Endothelial cell of umbilical vein (primary cell): ENCODE results near the gene BRD1. TPM values are rescaled to one million over a fixed set of nuclear protein-coding genes. Genes with fewer than 3 reads are reported as not detected.

Experiments used
- BruUV-seq: library from RNA; stranded (reverse); fragments of 400-500 nt; replicated peaks from 2 replicates; lab custom pipeline; 2021; lab: Mats Ljungman, UMichigan
- CTCF ChIA-PET: fragments of 300-600, 350-600 bp; sonication (Branson Sonifier 250); formaldehyde crosslinking; loops from one replicate; lab custom pipeline; 2021; ENCODE audit warnings: antibody characterized with exemption, inconsistent platforms; lab: Charles Lee
- POLR2A ChIA-PET: fragments of 300-600, 350-600 bp; sonication (Branson Sonifier 250); formaldehyde crosslinking; loops from one replicate; lab custom pipeline; 2021; ENCODE audit warnings: antibody characterized with exemption, inconsistent platforms; lab: Charles Lee
- DNase-seq: peaks from one replicate; pipeline ENCODE4 v3.0.0-alpha.2; 2011; ENCODE audit warnings: low read depth, low spot score
- FAIRE-seq: peaks from 2 replicates; lab custom pipeline; 2011; peaks lifted over from hg19 to GRCh38; lab: Jason Lieb, UNC
- H2AFZ ChIP-seq: 2 replicates; pipeline ENCODE4 v1.6.0; 2012; ENCODE audit warnings: low read depth, low read length, control low read depth, inconsistent platforms
- H3K27ac ChIP-seq: 2 replicates; pipeline ENCODE4 v1.5.1; 2011; ENCODE audit warnings: low read depth, mild to moderate bottlenecking, control low read depth, low read length, moderate library complexity; ENCODE audit not compliant: insufficient read depth
- H3K27me3 ChIP-seq, 2 experiments: 2 replicates each; pipeline versions ENCODE4 v1.6.0 to v1.6.1; 2011; ENCODE audit warnings: low read length in 2 of 2, mixed read lengths in 1 of 2; ENCODE audit not compliant: control insufficient read depth in 2 of 2, insufficient read depth in 2 of 2
- H3K36me3 ChIP-seq, 2 experiments: 2 replicates in 1 of 2; 3 replicates in 1 of 2; pipeline ENCODE4 v1.5.1; 2011; ENCODE audit warnings: low read length in 2 of 2, mild to moderate bottlenecking in 1 of 2, moderate library complexity in 1 of 2; ENCODE audit not compliant: control insufficient read depth in 2 of 2, insufficient read depth in 2 of 2; ENCODE audit errors: extremely low read depth in 1 of 2
- H3K4me1 ChIP-seq: 3 replicates; pipeline ENCODE4 v1.5.1; 2011; ENCODE audit warnings: mild to moderate bottlenecking, low read length; ENCODE audit not compliant: control insufficient read depth, insufficient read depth; ENCODE audit errors: extremely low read depth
- H3K4me2 ChIP-seq: 2 replicates; pipeline ENCODE4 v1.6.1; 2011; ENCODE audit warnings: low read length, control low read depth, mixed read lengths; ENCODE audit not compliant: insufficient read depth
- H3K4me3 ChIP-seq, 3 experiments: fragments of 200-600 bp in 1 of 3; sonication (generic), shearing (Covaris generic) in 1 of 3; replicated peaks in 1 of 3; 2 replicates each; pipeline ENCODE4 v1.5.1; 2011 to 2016; ENCODE audit warnings: control low read depth in 3 of 3, low read length in 3 of 3, mild to moderate bottlenecking in 2 of 3, inconsistent platforms in 1 of 3, low read depth in 1 of 3, moderate library complexity in 1 of 3; ENCODE audit not compliant: insufficient read depth in 1 of 3
- H3K79me2 ChIP-seq: 2 replicates; pipeline ENCODE4 v1.6.0; 2012; ENCODE audit warnings: low read length, inconsistent platforms; ENCODE audit not compliant: control insufficient read depth, insufficient read depth
- H3K9ac ChIP-seq: replicated peaks from 2 replicates; pipeline ENCODE3; 2011; ENCODE audit warnings: low read length, control low read depth; ENCODE audit not compliant: insufficient read depth; ENCODE audit errors: extremely low read depth
- H3K9me1 ChIP-seq: replicated peaks from 3 replicates; pipeline ENCODE4 v1.6.0; 2011; ENCODE audit warnings: mild to moderate bottlenecking, low read length; ENCODE audit not compliant: control insufficient read depth, insufficient read depth; ENCODE audit errors: extremely low read depth
- H3K9me3 ChIP-seq: replicated peaks from 2 replicates; pipeline ENCODE4 v1.5.1; 2012; ENCODE audit warnings: low read length, inconsistent platforms; ENCODE audit not compliant: control insufficient read depth, insufficient read depth
- H4K20me1 ChIP-seq: replicated peaks from 2 replicates; pipeline ENCODE3; 2011; ENCODE audit warnings: mild to moderate bottlenecking, low read length; ENCODE audit not compliant: control insufficient read depth, insufficient read depth; ENCODE audit errors: extremely low read depth
- CTCF ChIP-seq, 2 donors: IDR thresholded peaks; 1 replicate in 1 of 2; 2 replicates in 1 of 2; pipeline ENCODE4 v1.5.1; 2011; ENCODE audit warnings: low read length in 2 of 2, mild to moderate bottlenecking in 2 of 2, moderate library complexity in 2 of 2, control low read depth in 1 of 2, inconsistent platforms in 1 of 2, low read depth in 1 of 2; ENCODE audit not compliant: insufficient read depth in 1 of 2; ENCODE audit errors: extremely low read depth in 1 of 2
- GATA2 ChIP-seq: IDR thresholded peaks from 2 replicates; pipeline ENCODE4 v1.7.0; 2011; ENCODE audit warnings: low read depth, mild to moderate bottlenecking, moderate library complexity, mixed read lengths, low read length; ENCODE audit not compliant: insufficient read length, insufficient read depth
- JUN ChIP-seq: IDR thresholded peaks from 2 replicates; pipeline ENCODE4 v1.6.1; 2011; ENCODE audit warnings: borderline replicate concordance, low read depth; ENCODE audit not compliant: insufficient read length, insufficient read depth
- POLR2AphosphoS5 ChIP-seq: IDR thresholded peaks from 2 replicates; pipeline ENCODE4 v1.6.1; 2012; ENCODE audit warnings: low read depth, mild to moderate bottlenecking, control low read depth, low read length, moderate library complexity; ENCODE audit not compliant: insufficient read depth
- dilution Hi-C: fragments of 300-500 bp; cut with MboI; formaldehyde crosslinking; loops from one replicate; pipeline ENCODE4 v1.15.0; 2019; ENCODE audit warnings: low sequenced_read_pairs; ENCODE audit not compliant: extremely low pct_ligation_motif_present
- intact Hi-C: fragments of 100-400 bp; cut with micrococcal nuclease; formaldehyde crosslinking; loops from one replicate; pipeline ENCODE4 v1.10.0; 2022
- polyA plus RNA-seq, 4 experiments: library from polyadenylated mRNA; depleted of rRNA in 3 of 4; stranded (reverse) in 3 of 4; unstranded in 1 of 4; fragments of >200 nt; gene quantifications; 2 replicates each; pipeline versions ENCODE4 v1.2.1 to v1.2.3, GENCODE V29; 2011 to 2012; ENCODE audit warnings: missing spikeins in 1 of 4
- total RNA-seq: library from RNA; stranded (reverse); gene quantifications from 2 replicates; pipeline ENCODE4 v1.2.3, GENCODE V29; 2021
- TF ChIP-seq, protein P1 (sequence below): IDR thresholded peaks from 2 replicates; pipeline ENCODE4 v1.6.1; 2011; ENCODE audit not compliant: insufficient read depth, insufficient read length

The BRD1 gene
- total and polyA plus RNA-seq, 2 donors (not counting 3 experiments of a cell fraction or from before 2014, with no cell fraction given), result 8.1 to 41.1 TPM

DNA sequence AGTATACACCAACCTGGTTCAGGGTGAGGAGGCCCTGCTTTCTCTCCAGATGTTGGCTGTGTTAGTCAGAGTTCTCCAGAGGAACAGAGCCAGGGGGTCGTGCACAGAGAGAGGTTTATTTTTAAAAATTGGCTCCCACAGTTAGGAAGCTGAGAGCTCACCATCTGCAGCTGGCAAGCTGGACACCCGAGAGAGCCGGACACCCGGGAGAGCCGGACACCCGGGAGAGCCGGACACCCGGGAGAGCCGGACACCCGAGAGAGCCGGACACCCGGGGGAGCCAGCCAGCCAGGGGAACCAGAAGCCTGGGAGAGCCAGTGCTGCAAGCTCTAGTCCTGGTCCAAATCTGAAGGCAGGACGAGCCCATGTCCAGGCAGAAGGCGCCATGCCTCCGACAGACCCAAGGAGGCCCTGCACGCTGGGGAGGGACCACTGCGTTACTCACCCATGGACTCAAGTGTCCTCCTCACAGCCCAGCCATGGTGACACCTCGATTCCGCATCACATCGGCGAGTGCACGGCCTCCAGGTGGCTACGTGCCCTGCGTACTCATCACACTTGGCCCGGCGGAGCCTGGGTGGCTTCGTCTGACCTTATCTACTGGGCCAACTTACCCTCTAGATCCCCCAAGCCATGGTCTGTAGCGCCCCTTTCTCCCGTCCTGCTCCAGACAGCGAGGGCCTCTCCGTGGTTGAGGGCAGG lies 99.0 kb downstream of the BRD1 start:
- intact Hi-C loops (loop anchor here (10.0 kb wide), 2 partner anchors 424 to 1154 kb away; no protein-coding TSS in a partner anchor), dilution Hi-C loops (no loop called here)
- Histone ChIP-seq H3K4me2 (no peak overlapping the region), H3K4me1 (peaks cover 8% of the 10 kb centered on the region), H3K9me1 (no peaks in the 10 kb centered on the region), H3K27ac (no peak overlapping the region), H3K27me3 (peaks cover 5 to 6% of the 10 kb centered on the region in 2 experiments), H2AFZ (no peak overlapping the region), H4K20me1 (no peaks in the 10 kb centered on the region), H3K4me3 (no peak overlapping the region), H3K9me3 (no peaks in the 10 kb centered on the region), H3K79me2 (no peaks in the 10 kb centered on the region), H3K9ac (no peak overlapping the region), H3K36me3 (no peaks in the 10 kb centered on the region)
- no peak for TF ChIP-seq JUN
- TF ChIP-seq POLR2AphosphoS5, result no peak
- no peak for TF ChIP-seq GATA2
- TF ChIP-seq, protein P1, sequence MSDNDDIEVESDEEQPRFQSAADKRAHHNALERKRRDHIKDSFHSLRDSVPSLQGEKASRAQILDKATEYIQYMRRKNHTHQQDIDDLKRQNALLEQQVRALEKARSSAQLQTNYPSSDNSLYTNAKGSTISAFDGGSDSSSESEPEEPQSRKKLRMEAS, result no peak
- no peak for TF ChIP-seq CTCF (IDR thresholded peaks at IDR 0.05; ENCODE audit: extremely low read depth in 1 of 2, insufficient read depth in 1 of 2, low read depth in 1 of 2, low read length in 2 of 2)
- DNase-seq (no peak), FAIRE-seq (no peak)
- ChIA-PET CTCF (no interaction called here), POLR2A (no interaction called here)
- BruUV-seq, result no TSS peak
